Natural killer cell (primary cell): ENCODE data around the gene SHROOM3. TPM values are rescaled to one million over a fixed set of nuclear protein-coding genes. Genes with fewer than 3 reads are reported as not detected.

Experiments
- ATAC-seq, 3 donors: fragments of 150-1000 bp in 2 of 3; fragments of 200-7000 bp in 1 of 3; cut with Tn5 transposase; 1 replicate in 1 of 3; 2 replicates in 2 of 3; pipeline ENCODE4 v1.10.0; 2021; ENCODE audit warnings: mild to moderate bottlenecking in 2 of 3, moderate library complexity in 2 of 3
- DNase-seq, 2 donors: peaks; one replicate each; pipeline versions ENCODE4 v3.0.0 to v3.0.0-alpha.2; 2013 to 2021; ENCODE audit warnings: mixed read lengths in 1 of 2
- H3K27ac ChIP-seq: one replicate; pipeline ENCODE4 v1.5.1; 2013; ENCODE audit warnings: mild to moderate bottlenecking, low read length
- H3K27me3 ChIP-seq: one replicate; pipeline ENCODE4 v1.6.1; 2013; ENCODE audit warnings: low read length; ENCODE audit not compliant: control insufficient read depth, insufficient read depth
- H3K36me3 ChIP-seq: one replicate; pipeline ENCODE4 v1.6.1; 2013; ENCODE audit warnings: low read length; ENCODE audit not compliant: control insufficient read depth, insufficient read depth
- H3K4me1 ChIP-seq: one replicate; pipeline ENCODE4 v1.6.1; 2013; ENCODE audit warnings: low read length; ENCODE audit not compliant: control insufficient read depth, insufficient read depth
- H3K4me3 ChIP-seq: one replicate; pipeline ENCODE4 v1.5.1; 2013; ENCODE audit warnings: low read length
- H3K9me3 ChIP-seq: one replicate; pipeline ENCODE4 v1.6.1; 2013; ENCODE audit warnings: low read length; ENCODE audit not compliant: control insufficient read depth, insufficient read depth
- H3K27ac Mint-ChIP-seq, 2 donors: one replicate each; pipeline ENCODE4 v1.8.0; 2022; ENCODE audit warnings: mild to moderate bottlenecking in 2 of 2, mixed read lengths in 2 of 2, moderate library complexity in 1 of 2
- H3K27me3 Mint-ChIP-seq, 2 donors: one replicate each; pipeline ENCODE4 v1.8.0; 2022; ENCODE audit warnings: low read depth in 2 of 2, mixed read lengths in 2 of 2
- H3K36me3 Mint-ChIP-seq: one replicate; pipeline ENCODE4 v1.8.0; 2022; ENCODE audit warnings: mixed read lengths
- H3K4me1 Mint-ChIP-seq, 2 donors: one replicate each; pipeline ENCODE4 v1.8.0; 2022; ENCODE audit warnings: mixed read lengths in 2 of 2
- H3K4me3 Mint-ChIP-seq: one replicate; pipeline ENCODE4 v1.8.0; 2022; ENCODE audit warnings: mild to moderate bottlenecking, moderate library complexity, mixed read lengths
- H3K9me3 Mint-ChIP-seq, 2 donors: one replicate each; pipeline ENCODE4 v1.8.0; 2022; ENCODE audit warnings: mixed read lengths in 2 of 2
- CTCF ChIP-seq: fragments of 200-600 bp; IDR thresholded peaks from one replicate; pipeline ENCODE4 v1.8.0; 2022; ENCODE audit warnings: antibody characterized with exemption
- WGBS: methylation state at CpG from one replicate; pipeline ENCODE4 v1.1.7; 2013; ENCODE audit warnings: missing lambda C conversion rate; ENCODE audit not compliant: insufficient coverage; 5-methylcytosine and 5-hydroxymethylcytosine counted together
- intact Hi-C: fragments of 100-400 bp; cut with micrococcal nuclease; formaldehyde crosslinking; loops from one replicate; pipeline ENCODE4 v1.14.2; 2022
- total RNA-seq, 4 donors: library from RNA; stranded (reverse); fragments of 120-200 nt in 1 of 4; gene quantifications; one replicate each; pipeline versions ENCODE4 v1.2.3 to v1.2.4, GENCODE V29; 2013 to 2022

The SHROOM3 gene
- total RNA-seq, 3 donors from 2014 or later (not counting 1 experiment from before 2014, with no cell fraction given): 0.63 TPM; not detected in 2

- intact Hi-C loops: no loop called here
- peaks cover 0 to 11% of the 10 kb centered on the region in 2 donors for H3K27me3 Mint-ChIP-seq
- DNase-seq: no peak
- no peak overlapping the region for H3K4me3 Mint-ChIP-seq
- TF ChIP-seq CTCF: no peak
- Histone ChIP-seq H3K4me1 (no peaks in the 10 kb centered on the region), H3K36me3 (no peaks in the 10 kb centered on the region), H3K27me3 (no peaks in the 10 kb centered on the region), H3K4me3 (no peak overlapping the region), H3K27ac (no peak overlapping the region), H3K9me3 (no peaks in the 10 kb centered on the region)
- H3K27ac Mint-ChIP-seq: no peak overlapping the region
- no peaks in the 10 kb centered on the region for H3K36me3 Mint-ChIP-seq
- no peaks in the 10 kb centered on the region for H3K4me1 Mint-ChIP-seq
- no peaks in the 10 kb centered on the region for H3K9me3 Mint-ChIP-seq
- 81% methylated on average over 3 of the region's 3 CpGs for WGBS
- no peak for ATAC-seq
Observed at GRCh38 chr4:76615999-76616398, 181.0 kb downstream of the SHROOM3 start.

- Mint-ChIP-seq H3K4me3 (no peak overlapping the region), H3K36me3 (no peaks in the 10 kb centered on the region), H3K27ac (no peak overlapping the region), H3K4me1 (no peaks in the 10 kb centered on the region), H3K27me3 (peaks cover 0 to 11% of the 10 kb centered on the region in 2 donors), H3K9me3 (no peaks in the 10 kb centered on the region)
- Histone ChIP-seq H3K4me3 (no peak overlapping the region), H3K27me3 (no peaks in the 10 kb centered on the region), H3K9me3 (no peaks in the 10 kb centered on the region), H3K4me1 (no peaks in the 10 kb centered on the region), H3K27ac (no peak overlapping the region), H3K36me3 (no peaks in the 10 kb centered on the region)
- intact Hi-C loops: no loop called here
- no peak for DNase-seq
- no peak for TF ChIP-seq CTCF
- ATAC-seq: no peak
- 94% methylated on average over 2 of the region's 2 CpGs for WGBS
Observed at GRCh38 chr4:76616526-76616925, 181.5 kb downstream of the SHROOM3 start.

- ATAC-seq (no peak), DNase-seq (no peak)
- no peak for TF ChIP-seq CTCF
- no peaks in the 10 kb centered on the region for H3K36me3 ChIP-seq
- H3K27ac ChIP-seq: no peak overlapping the region
- WGBS: 78% methylated on average over 4 of the region's 4 CpGs
- no peak overlapping the region for H3K4me3 ChIP-seq
- no peak overlapping the region for H3K27ac Mint-ChIP-seq
- H3K4me3 Mint-ChIP-seq: no peak overlapping the region
- no peaks in the 10 kb centered on the region for H3K36me3 Mint-ChIP-seq
- intact Hi-C loops: no loop called here
- H3K9me3 Mint-ChIP-seq: no peaks in the 10 kb centered on the region
- H3K27me3 Mint-ChIP-seq: peaks cover 0 to 12% of the 10 kb centered on the region in 2 donors
- H3K9me3 ChIP-seq: no peaks in the 10 kb centered on the region
- no peaks in the 10 kb centered on the region for H3K4me1 Mint-ChIP-seq
- H3K27me3 ChIP-seq: no peaks in the 10 kb centered on the region
- H3K4me1 ChIP-seq: no peaks in the 10 kb centered on the region
Observed at GRCh38 chr4:76620723-76621468, 185.9 kb downstream of the SHROOM3 start.

GRCh38 chr4:76622126-76622525 is 187.1 kb downstream of the SHROOM3 start:
- H3K4me1 ChIP-seq: no peaks in the 10 kb centered on the region
- H3K4me3 Mint-ChIP-seq: no peak overlapping the region
- no peak overlapping the region for H3K27ac ChIP-seq
- intact Hi-C loops: no loop called here
- peaks cover 0 to 17% of the 10 kb centered on the region in 2 donors for H3K27me3 Mint-ChIP-seq
- H3K27me3 ChIP-seq: no peaks in the 10 kb centered on the region
- no peaks in the 10 kb centered on the region for H3K4me1 Mint-ChIP-seq
- DNase-seq (no peak), ATAC-seq (no peak)
- no peaks in the 10 kb centered on the region for H3K9me3 ChIP-seq
- 85% methylated on average over 3 of the region's 4 CpGs for WGBS
- H3K4me3 ChIP-seq: no peak overlapping the region
- H3K36me3 Mint-ChIP-seq: no peaks in the 10 kb centered on the region
- H3K9me3 Mint-ChIP-seq: no peaks in the 10 kb centered on the region
- TF ChIP-seq CTCF: no peak
- no peaks in the 10 kb centered on the region for H3K36me3 ChIP-seq
- H3K27ac Mint-ChIP-seq: no peak overlapping the region
